Mesothelial cell of epicardium (in vitro differentiated cells): ENCODE measurements around the gene CDH4. TPM values are rescaled to one million over a fixed set of nuclear protein-coding genes. Genes with fewer than 3 reads are reported as not detected.

Experiments
- DNase-seq, 2 experiments: peaks; one replicate each; pipeline ENCODE4 v3.0.0; 2021; ENCODE audit warnings: low spot score in 2 of 2; ENCODE audit not compliant: unreplicated experiment in 2 of 2
- H3K27ac Mint-ChIP-seq: 2 replicates; pipeline ENCODE4 v1.8.0; 2021; ENCODE audit warnings: mixed read lengths
- H3K27me3 Mint-ChIP-seq: 2 replicates; pipeline ENCODE4 v1.8.0; 2021; ENCODE audit warnings: low read depth, mixed read lengths
- H3K36me3 Mint-ChIP-seq: 2 replicates; pipeline ENCODE4 v1.8.0; 2021; ENCODE audit warnings: mixed read lengths
- H3K4me1 Mint-ChIP-seq: 2 replicates; pipeline ENCODE4 v1.8.0; 2021; ENCODE audit warnings: mixed read lengths
- H3K4me3 Mint-ChIP-seq: 2 replicates; pipeline ENCODE4 v1.8.0; 2021; ENCODE audit warnings: mild to moderate bottlenecking, moderate library complexity, mixed read lengths
- H3K9me3 Mint-ChIP-seq: 2 replicates; pipeline ENCODE4 v1.8.0; 2021; ENCODE audit warnings: mixed read lengths
- CTCF ChIP-seq: fragments of 200-600 bp; sonication (generic); IDR thresholded peaks from one replicate; pipeline ENCODE4 v1.5.0; 2021; ENCODE audit warnings: antibody characterized with exemption; ENCODE audit not compliant: unreplicated experiment
- total RNA-seq: library from RNA; stranded (reverse); gene quantifications from 3 replicates; pipeline ENCODE4 v1.2.1, GENCODE V29; 2021

Gene CDH4
- total RNA-seq, 1 donor from 2014 or later, result 1.1 TPM

- no peak for TF ChIP-seq CTCF
- Mint-ChIP-seq H3K27ac (no peak overlapping the region), H3K27me3 (peaks cover 8% of the 10 kb centered on the region), H3K36me3 (no peaks in the 10 kb centered on the region), H3K4me3 (no peak overlapping the region), H3K9me3 (no peaks in the 10 kb centered on the region), H3K4me1 (peaks cover 8% of the 10 kb centered on the region)
- DNase-seq, result no peak
Observed at GRCh38 chr20:61841551-61841950, 589.5 kb downstream of the CDH4 start.

- Mint-ChIP-seq H3K4me1 (peaks cover 8% of the 10 kb centered on the region), H3K9me3 (no peaks in the 10 kb centered on the region), H3K27ac (no peak overlapping the region), H3K4me3 (no peak overlapping the region), H3K27me3 (peaks cover 6% of the 10 kb centered on the region), H3K36me3 (no peaks in the 10 kb centered on the region)
- DNase-seq, result no peak
- no peak for TF ChIP-seq CTCF
Observed at GRCh38 chr20:61841966-61842365, 589.9 kb downstream of the CDH4 start.

- Mint-ChIP-seq H3K4me3 (no peak overlapping the region), H3K27me3 (peaks cover 3% of the 10 kb centered on the region), H3K9me3 (no peaks in the 10 kb centered on the region), H3K27ac (no peak overlapping the region), H3K4me1 (peaks cover 8% of the 10 kb centered on the region), H3K36me3 (no peaks in the 10 kb centered on the region)
- no peak for DNase-seq
- no peak for TF ChIP-seq CTCF
Observed at GRCh38 chr20:61844621-61845020, 592.6 kb downstream of the CDH4 start.

GRCh38 chr20:61845233-61845671 is 593.2 kb downstream of the CDH4 start:
- H3K27me3 Mint-ChIP-seq, result peaks cover 3% of the 10 kb centered on the region
- no peak for TF ChIP-seq CTCF
- no peak overlapping the region for H3K27ac Mint-ChIP-seq
- H3K36me3 Mint-ChIP-seq, result no peaks in the 10 kb centered on the region
- DNase-seq, result no peak
- no peaks in the 10 kb centered on the region for H3K9me3 Mint-ChIP-seq
- no peak overlapping the region for H3K4me3 Mint-ChIP-seq
- peaks cover 8% of the 10 kb centered on the region for H3K4me1 Mint-ChIP-seq

- peaks cover 3% of the 10 kb centered on the region for H3K27me3 Mint-ChIP-seq
- no peak for DNase-seq
- no peaks in the 10 kb centered on the region for H3K9me3 Mint-ChIP-seq
- no peaks in the 10 kb centered on the region for H3K36me3 Mint-ChIP-seq
- no peak for TF ChIP-seq CTCF
- H3K27ac Mint-ChIP-seq, result no peak overlapping the region
- H3K4me1 Mint-ChIP-seq, result peaks cover 8% of the 10 kb centered on the region
- no peak overlapping the region for H3K4me3 Mint-ChIP-seq
Observed at GRCh38 chr20:61846074-61846473, 594.0 kb downstream of the CDH4 start.
